Measurements from ENCODE around the gene CHIC1.
"Not testable (repeated sequence)": the region's sequence is repeated elsewhere in the genome, so short reads cannot be mapped to it uniquely, and the experiment has no call there.

The CHIC1 gene

DNA sequence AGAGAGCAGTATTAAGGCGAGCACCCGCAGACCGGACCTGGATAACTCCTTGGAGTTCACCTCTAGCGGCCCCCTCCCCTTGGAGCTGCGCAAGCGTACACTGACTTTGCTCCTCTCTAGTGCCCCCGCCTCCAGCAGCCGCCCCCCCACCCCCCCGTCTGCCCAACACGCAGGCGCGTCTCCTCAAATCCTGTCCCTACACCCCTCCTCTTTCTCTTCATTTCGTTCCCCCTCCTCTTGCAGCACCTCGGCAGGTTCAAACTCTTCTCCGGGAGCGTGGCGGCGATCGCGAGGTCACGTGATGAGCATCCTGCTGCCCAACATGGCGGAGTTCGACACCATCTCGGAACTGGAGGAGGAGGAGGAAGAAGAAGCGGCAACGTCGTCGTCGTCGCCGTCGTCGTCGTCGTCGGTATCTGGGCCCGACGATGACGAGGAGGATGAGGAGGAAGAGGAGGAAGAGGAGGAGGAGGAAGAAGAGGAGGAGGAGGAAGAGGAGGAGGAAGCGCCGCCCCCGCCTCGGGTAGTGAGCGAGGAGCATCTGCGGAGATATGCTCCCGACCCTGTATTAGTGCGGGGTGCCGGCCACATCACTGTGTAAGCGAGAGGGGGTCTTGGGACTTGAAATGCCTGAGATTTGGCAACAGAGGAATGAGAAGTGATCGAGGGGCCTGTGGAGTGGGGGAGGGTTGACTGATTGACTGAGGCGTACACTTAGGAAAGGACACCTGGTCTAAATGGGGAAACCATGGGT lies at the start of gene CHIC1:
Gene CHIC1, plus strand, starts transcription at position 214 of the 754 bp plus-strand sequence. Its CDS starts 88 bp downstream, at position 302.
- Histone ChIP-seq H3K9me3 (ENCODE audit: control insufficient read depth in 2 of 2, low read length in 2 of 2) (no peaks in the 10 kb centered on the region), H3K27ac (ENCODE audit: low read depth in 2 of 2, low read length in 2 of 2) (peak within 1 kb of the TSS; percentile 74 to 76), H3K9ac (ENCODE audit: low read depth in 1 of 2, low read length in 2 of 2) (peak within 1 kb of the TSS; percentile 54 to 68), H3K27me3 (ENCODE audit: control insufficient read depth in 2 of 2, insufficient read depth in 2 of 2, low read length in 2 of 2) (no peaks in the 10 kb centered on the region), H3K4me3 (ENCODE audit: low read length in 2 of 2) (peak within 1 kb of the TSS; percentile 80 to 86), H3K4me1 (ENCODE audit: control insufficient read depth in 2 of 2, insufficient read depth in 2 of 2, low read length in 2 of 2) (peaks cover 0 to 3% of the 10 kb centered on the region in 2 donors), H3K36me3 (ENCODE audit: control insufficient read depth in 2 of 2, insufficient read depth in 2 of 2, low read length in 2 of 2) (no peaks in the 10 kb centered on the region)

GRCh38 chrX:73522823-73523222 lies 40.2 kb upstream of the CHIC1 start:
- not testable (repeated sequence) for H3K27me3 ChIP-seq (ENCODE audit: control insufficient read depth in 2 of 2, insufficient read depth in 2 of 2, low read length in 2 of 2); H3K9me3 ChIP-seq (ENCODE audit: control insufficient read depth in 2 of 2, low read length in 2 of 2); H3K27ac ChIP-seq (ENCODE audit: low read depth in 2 of 2, low read length in 2 of 2); H3K4me3 ChIP-seq (ENCODE audit: low read length in 2 of 2); H3K4me1 ChIP-seq (ENCODE audit: control insufficient read depth in 2 of 2, insufficient read depth in 2 of 2, low read length in 2 of 2); H3K9ac ChIP-seq (ENCODE audit: low read depth in 1 of 2, low read length in 2 of 2); H3K36me3 ChIP-seq (ENCODE audit: control insufficient read depth in 2 of 2, insufficient read depth in 2 of 2, low read length in 2 of 2)

- no peaks in the 10 kb centered on the region for H3K4me1 ChIP-seq (ENCODE audit: control insufficient read depth in 2 of 2, insufficient read depth in 2 of 2, low read length in 2 of 2)
- no peak overlapping the region for H3K4me3 ChIP-seq (ENCODE audit: low read length in 2 of 2)
- H3K9ac ChIP-seq (ENCODE audit: low read depth in 1 of 2, low read length in 2 of 2) = no peak overlapping the region
- H3K27ac ChIP-seq (ENCODE audit: low read depth in 2 of 2, low read length in 2 of 2) = no peak overlapping the region
- no peaks in the 10 kb centered on the region for H3K27me3 ChIP-seq (ENCODE audit: control insufficient read depth in 2 of 2, insufficient read depth in 2 of 2, low read length in 2 of 2)
- no peaks in the 10 kb centered on the region for H3K36me3 ChIP-seq (ENCODE audit: control insufficient read depth in 2 of 2, insufficient read depth in 2 of 2, low read length in 2 of 2)
- H3K9me3 ChIP-seq (ENCODE audit: control insufficient read depth in 2 of 2, low read length in 2 of 2) = no peaks in the 10 kb centered on the region
Measured at GRCh38 chrX:73524906-73525305, 38.1 kb upstream of the CHIC1 start.

GRCh38 chrX:73525928-73526690 lies 36.9 kb upstream of the CHIC1 start:
- H3K27ac ChIP-seq (ENCODE audit: low read depth in 2 of 2, low read length in 2 of 2) = no peak overlapping the region
- H3K9me3 ChIP-seq (ENCODE audit: control insufficient read depth in 2 of 2, low read length in 2 of 2) = no peaks in the 10 kb centered on the region
- no peak overlapping the region for H3K9ac ChIP-seq (ENCODE audit: low read depth in 1 of 2, low read length in 2 of 2)
- no peaks in the 10 kb centered on the region for H3K36me3 ChIP-seq (ENCODE audit: control insufficient read depth in 2 of 2, insufficient read depth in 2 of 2, low read length in 2 of 2)
- no peaks in the 10 kb centered on the region for H3K27me3 ChIP-seq (ENCODE audit: control insufficient read depth in 2 of 2, insufficient read depth in 2 of 2, low read length in 2 of 2)
- H3K4me1 ChIP-seq (ENCODE audit: control insufficient read depth in 2 of 2, insufficient read depth in 2 of 2, low read length in 2 of 2) = no peaks in the 10 kb centered on the region
- H3K4me3 ChIP-seq (ENCODE audit: low read length in 2 of 2) = no peak overlapping the region

- not testable (repeated sequence) for H3K27me3 ChIP-seq (ENCODE audit: control insufficient read depth in 2 of 2, insufficient read depth in 2 of 2, low read length in 2 of 2); H3K27ac ChIP-seq (ENCODE audit: low read depth in 2 of 2, low read length in 2 of 2); H3K4me1 ChIP-seq (ENCODE audit: control insufficient read depth in 2 of 2, insufficient read depth in 2 of 2, low read length in 2 of 2); H3K4me3 ChIP-seq (ENCODE audit: low read length in 2 of 2); H3K9me3 ChIP-seq (ENCODE audit: control insufficient read depth in 2 of 2, low read length in 2 of 2); H3K36me3 ChIP-seq (ENCODE audit: control insufficient read depth in 2 of 2, insufficient read depth in 2 of 2, low read length in 2 of 2); H3K9ac ChIP-seq (ENCODE audit: low read depth in 1 of 2, low read length in 2 of 2)
Measured at GRCh38 chrX:73531655-73532054, 31.3 kb upstream of the CHIC1 start.

- no peaks in the 10 kb centered on the region for H3K36me3 ChIP-seq (ENCODE audit: control insufficient read depth in 2 of 2, insufficient read depth in 2 of 2, low read length in 2 of 2)
- no peaks in the 10 kb centered on the region for H3K4me1 ChIP-seq (ENCODE audit: control insufficient read depth in 2 of 2, insufficient read depth in 2 of 2, low read length in 2 of 2)
- no peak overlapping the region for H3K27ac ChIP-seq (ENCODE audit: low read depth in 2 of 2, low read length in 2 of 2)
- no peak overlapping the region for H3K9ac ChIP-seq (ENCODE audit: low read depth in 1 of 2, low read length in 2 of 2)
- H3K27me3 ChIP-seq (ENCODE audit: control insufficient read depth in 2 of 2, insufficient read depth in 2 of 2, low read length in 2 of 2) = no peaks in the 10 kb centered on the region
- H3K9me3 ChIP-seq (ENCODE audit: control insufficient read depth in 2 of 2, low read length in 2 of 2) = no peaks in the 10 kb centered on the region
- H3K4me3 ChIP-seq (ENCODE audit: low read length in 2 of 2) = no peak overlapping the region
Measured at GRCh38 chrX:73556159-73556558, 6.8 kb upstream of the CHIC1 start.

- no peaks in the 10 kb centered on the region for H3K36me3 ChIP-seq (ENCODE audit: control insufficient read depth in 2 of 2, insufficient read depth in 2 of 2, low read length in 2 of 2)
- no peak overlapping the region for H3K4me3 ChIP-seq (ENCODE audit: low read length in 2 of 2)
- no peaks in the 10 kb centered on the region for H3K27me3 ChIP-seq (ENCODE audit: control insufficient read depth in 2 of 2, insufficient read depth in 2 of 2, low read length in 2 of 2)
- H3K9ac ChIP-seq (ENCODE audit: low read depth in 1 of 2, low read length in 2 of 2) = no peak overlapping the region
- no peaks in the 10 kb centered on the region for H3K9me3 ChIP-seq (ENCODE audit: control insufficient read depth in 2 of 2, low read length in 2 of 2)
- peaks cover 0 to 3% of the 10 kb centered on the region in 2 donors for H3K4me1 ChIP-seq (ENCODE audit: control insufficient read depth in 2 of 2, insufficient read depth in 2 of 2, low read length in 2 of 2)
- no peak overlapping the region for H3K27ac ChIP-seq (ENCODE audit: low read depth in 2 of 2, low read length in 2 of 2)
Measured at GRCh38 chrX:73561801-73562200, 1.2 kb upstream of the CHIC1 start.

- H3K27me3 ChIP-seq (ENCODE audit: control insufficient read depth in 2 of 2, insufficient read depth in 2 of 2, low read length in 2 of 2) = no peaks in the 10 kb centered on the region
- H3K9ac ChIP-seq (ENCODE audit: low read depth in 1 of 2, low read length in 2 of 2) = peak overlapping the region; percentile 27 to 42
- peak overlapping the region; percentile 80 to 86 for H3K4me3 ChIP-seq (ENCODE audit: low read length in 2 of 2)
- peaks cover 0 to 3% of the 10 kb centered on the region in 2 donors for H3K4me1 ChIP-seq (ENCODE audit: control insufficient read depth in 2 of 2, insufficient read depth in 2 of 2, low read length in 2 of 2)
- peak overlapping the region in 1 of 2 donors; percentile 38 for H3K27ac ChIP-seq (ENCODE audit: low read depth in 2 of 2, low read length in 2 of 2)
- no peaks in the 10 kb centered on the region for H3K9me3 ChIP-seq (ENCODE audit: control insufficient read depth in 2 of 2, low read length in 2 of 2)
- no peaks in the 10 kb centered on the region for H3K36me3 ChIP-seq (ENCODE audit: control insufficient read depth in 2 of 2, insufficient read depth in 2 of 2, low read length in 2 of 2)
Measured at GRCh38 chrX:73562458-73562857, 539 bp upstream of the CHIC1 start.

DNA sequence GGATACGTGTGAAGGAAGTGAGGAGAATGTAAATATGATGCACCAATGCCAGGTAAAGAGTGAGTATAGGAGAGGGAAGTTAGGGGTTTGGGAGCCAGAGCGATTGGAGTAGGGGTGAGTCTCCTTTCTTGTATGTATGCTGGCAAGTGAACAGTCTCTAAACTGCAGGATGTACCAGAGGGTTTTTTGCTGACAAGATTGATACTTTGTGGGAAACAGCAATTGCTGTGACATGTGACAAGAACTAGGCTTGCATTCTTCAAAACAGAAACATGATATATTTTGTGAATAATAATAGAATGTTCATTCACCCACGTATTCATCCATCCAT lies 706 bp downstream of the CHIC1 start:
- Histone ChIP-seq H3K9me3 (ENCODE audit: control insufficient read depth in 2 of 2, low read length in 2 of 2) (no peaks in the 10 kb centered on the region), H3K27ac (ENCODE audit: low read depth in 2 of 2, low read length in 2 of 2) (peak overlapping the region; percentile 74 to 76), H3K36me3 (ENCODE audit: control insufficient read depth in 2 of 2, insufficient read depth in 2 of 2, low read length in 2 of 2) (no peaks in the 10 kb centered on the region), H3K27me3 (ENCODE audit: control insufficient read depth in 2 of 2, insufficient read depth in 2 of 2, low read length in 2 of 2) (no peaks in the 10 kb centered on the region), H3K9ac (ENCODE audit: low read depth in 1 of 2, low read length in 2 of 2) (peak overlapping the region; percentile 54 to 68), H3K4me1 (ENCODE audit: control insufficient read depth in 2 of 2, insufficient read depth in 2 of 2, low read length in 2 of 2) (peaks cover 0 to 3% of the 10 kb centered on the region in 2 donors), H3K4me3 (ENCODE audit: low read length in 2 of 2) (peak overlapping the region; percentile 80 to 86)

- Histone ChIP-seq H3K4me1 (ENCODE audit: control insufficient read depth in 2 of 2, insufficient read depth in 2 of 2, low read length in 2 of 2) (peaks cover 0 to 2% of the 10 kb centered on the region in 2 donors), H3K27ac (ENCODE audit: low read depth in 2 of 2, low read length in 2 of 2) (no peak overlapping the region), H3K4me3 (ENCODE audit: low read length in 2 of 2) (no peak overlapping the region), H3K36me3 (ENCODE audit: control insufficient read depth in 2 of 2, insufficient read depth in 2 of 2, low read length in 2 of 2) (no peaks in the 10 kb centered on the region), H3K9me3 (ENCODE audit: control insufficient read depth in 2 of 2, low read length in 2 of 2) (no peaks in the 10 kb centered on the region), H3K9ac (ENCODE audit: low read depth in 1 of 2, low read length in 2 of 2) (no peak overlapping the region), H3K27me3 (ENCODE audit: control insufficient read depth in 2 of 2, insufficient read depth in 2 of 2, low read length in 2 of 2) (no peaks in the 10 kb centered on the region)
Measured at GRCh38 chrX:73577361-73577760, 14.4 kb downstream of the CHIC1 start.

Data from mucosa of rectum (tissue), 2 donors.